ENCODE data around the gene DLL1.

Gene DLL1

GRCh38 chr6:170294813-170295509 is 4.1 kb upstream of the DLL1 start:
- peak; percentile 70 for DNase-seq

- DNase-seq, result peak; percentile 59
Observed at GRCh38 chr6:170294298-170294730, 3.4 kb upstream of the DLL1 start.

- peak; percentile 52 for DNase-seq
Observed at GRCh38 chr6:170293341-170294231, 2.7 kb upstream of the DLL1 start.

GRCh38 chr6:170292407-170293158 is 1.7 kb upstream of the DLL1 start:
- peak; percentile 70 for DNase-seq

GRCh38 chr6:170292111-170292406 is 1.2 kb upstream of the DLL1 start:
- DNase-seq, result no peak

GRCh38 chr6:170291271-170292110 is 613 bp upstream of the DLL1 start:
- peak; percentile 98 for DNase-seq

- peak; percentile 73 for DNase-seq
Observed at GRCh38 chr6:170289951-170290295, 955 bp downstream of the DLL1 start.

- peak; percentile 66 for DNase-seq
Observed at GRCh38 chr6:170289180-170289931, 1.5 kb downstream of the DLL1 start.

- DNase-seq, result no peak
Observed at GRCh38 chr6:170288852-170289179, 2.1 kb downstream of the DLL1 start.

- DNase-seq, result no peak
Observed at GRCh38 chr6:170288091-170288631, 2.7 kb downstream of the DLL1 start.

GRCh38 chr6:170287371-170287876 is 3.5 kb downstream of the DLL1 start:
- DNase-seq, result no peak

GRCh38 chr6:170286934-170287265 is 4.0 kb downstream of the DLL1 start:
- no peak for DNase-seq

- DNase-seq, result peak; percentile 94
Observed at GRCh38 chr6:170286246-170286933, 4.5 kb downstream of the DLL1 start.

GRCh38 chr6:170285482-170285881 is 5.4 kb downstream of the DLL1 start:
- no peak for DNase-seq

- no peak for DNase-seq
Observed at GRCh38 chr6:170284866-170285469, 5.9 kb downstream of the DLL1 start.

- no peak for DNase-seq
Observed at GRCh38 chr6:170284126-170284773, 6.6 kb downstream of the DLL1 start.

GRCh38 chr6:170283212-170284081 is 7.4 kb downstream of the DLL1 start:
- DNase-seq, result no peak

- DNase-seq, result no peak
Observed at GRCh38 chr6:170282512-170283158, 8.2 kb downstream of the DLL1 start.

All from NCI-H146 (cell line).